HEK293 (cell line): Measurements from ENCODE around the gene TOM1.

ENCODE experiments used
- ZNF513 ChIP-seq: fragments of 450-650 bp; IDR thresholded peaks from 2 replicates; pipeline ENCODE4 v1.5.1; 2018; ENCODE audit warnings: missing biosample characterization, missing genetic modification characterization
- ZNF558 ChIP-seq: fragments of 450-650 bp; formaldehyde crosslinking; IDR thresholded peaks from 2 replicates; pipeline ENCODE4 v1.5.1; 2016; ENCODE audit warnings: missing biosample characterization, missing genetic modification characterization
- ZNF701 ChIP-seq: fragments of 450-650 bp; formaldehyde crosslinking; IDR thresholded peaks from 2 replicates; pipeline ENCODE4 v1.5.1; 2016; ENCODE audit warnings: missing biosample characterization, missing genetic modification characterization
- TF ChIP-seq, protein P1 (sequence below): fragments of 450-650 bp; formaldehyde crosslinking; IDR thresholded peaks from 2 replicates; pipeline ENCODE4 v1.5.1; 2017; ENCODE audit warnings: missing biosample characterization, missing genetic modification characterization
- TF ChIP-seq, protein P2 (sequence below): fragments of 450-650 bp; formaldehyde crosslinking; IDR thresholded peaks from 2 replicates; pipeline ENCODE4 v1.5.1; 2016; ENCODE audit warnings: missing biosample characterization, missing genetic modification characterization, borderline replicate concordance

- TF ChIP-seq ZNF513 (tag by site-specific recombination), result no peak
- no peak for TF ChIP-seq ZNF558
- TF ChIP-seq ZNF701 (tag by site-specific recombination), result no peak
- TF ChIP-seq, protein P1, sequence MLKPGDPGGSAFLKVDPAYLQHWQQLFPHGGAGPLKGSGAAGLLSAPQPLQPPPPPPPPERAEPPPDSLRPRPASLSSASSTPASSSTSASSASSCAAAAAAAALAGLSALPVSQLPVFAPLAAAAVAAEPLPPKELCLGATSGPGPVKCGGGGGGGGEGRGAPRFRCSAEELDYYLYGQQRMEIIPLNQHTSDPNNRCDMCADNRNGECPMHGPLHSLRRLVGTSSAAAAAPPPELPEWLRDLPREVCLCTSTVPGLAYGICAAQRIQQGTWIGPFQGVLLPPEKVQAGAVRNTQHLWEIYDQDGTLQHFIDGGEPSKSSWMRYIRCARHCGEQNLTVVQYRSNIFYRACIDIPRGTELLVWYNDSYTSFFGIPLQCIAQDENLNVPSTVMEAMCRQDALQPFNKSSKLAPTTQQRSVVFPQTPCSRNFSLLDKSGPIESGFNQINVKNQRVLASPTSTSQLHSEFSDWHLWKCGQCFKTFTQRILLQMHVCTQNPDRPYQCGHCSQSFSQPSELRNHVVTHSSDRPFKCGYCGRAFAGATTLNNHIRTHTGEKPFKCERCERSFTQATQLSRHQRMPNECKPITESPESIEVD (tag by site-specific recombination), result no peak
- TF ChIP-seq, protein P2, sequence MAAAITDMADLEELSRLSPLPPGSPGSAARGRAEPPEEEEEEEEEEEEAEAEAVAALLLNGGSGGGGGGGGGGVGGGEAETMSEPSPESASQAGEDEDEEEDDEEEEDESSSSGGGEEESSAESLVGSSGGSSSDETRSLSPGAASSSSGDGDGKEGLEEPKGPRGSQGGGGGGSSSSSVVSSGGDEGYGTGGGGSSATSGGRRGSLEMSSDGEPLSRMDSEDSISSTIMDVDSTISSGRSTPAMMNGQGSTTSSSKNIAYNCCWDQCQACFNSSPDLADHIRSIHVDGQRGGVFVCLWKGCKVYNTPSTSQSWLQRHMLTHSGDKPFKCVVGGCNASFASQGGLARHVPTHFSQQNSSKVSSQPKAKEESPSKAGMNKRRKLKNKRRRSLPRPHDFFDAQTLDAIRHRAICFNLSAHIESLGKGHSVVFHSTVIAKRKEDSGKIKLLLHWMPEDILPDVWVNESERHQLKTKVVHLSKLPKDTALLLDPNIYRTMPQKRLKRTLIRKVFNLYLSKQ, result no peak
Measured at GRCh38 chr22:35276019-35276418, 23.7 kb upstream of the TOM1 start.
